Suprapubic skin (tissue), 4 donors: ENCODE measurements around the gene STATH. TPM values are rescaled to one million over a fixed set of nuclear protein-coding genes. Genes with fewer than 3 reads are reported as not detected.
"Not testable (repeated sequence)": the region's sequence is repeated elsewhere in the genome, so short reads cannot be mapped to it uniquely, and the experiment has no call there.

Experiments used
- DNase-seq, 2 donors: peaks; one replicate each; pipeline ENCODE4 v3.0.0-alpha.2; 2019; ENCODE audit warnings: low spot score in 2 of 2
- H3K27ac ChIP-seq: fragments of 200-600 bp; sonication (generic); one replicate; pipeline ENCODE4 v1.5.1; 2019
- H3K27me3 ChIP-seq: fragments of 200-600 bp; sonication (generic); one replicate; pipeline ENCODE4 v1.5.1; 2019
- H3K36me3 ChIP-seq: fragments of 200-600 bp; sonication (generic); one replicate; pipeline ENCODE4 v1.5.1; 2019
- H3K4me1 ChIP-seq: fragments of 200-600 bp; sonication (generic); one replicate; pipeline ENCODE4 v1.5.1; 2019
- H3K4me3 ChIP-seq: fragments of 200-600 bp; sonication (generic); one replicate; pipeline ENCODE4 v1.5.1; 2019; ENCODE audit warnings: mild to moderate bottlenecking
- H3K9me3 ChIP-seq: fragments of 200-600 bp; sonication (generic); one replicate; pipeline ENCODE4 v1.5.1; 2019
- EP300 ChIP-seq: sonication (generic); formaldehyde crosslinking; IDR thresholded peaks from one replicate; pipeline ENCODE4 v1.6.1; 2017; ENCODE audit warnings: antibody characterized with exemption
- POLR2A ChIP-seq, 2 donors: fragments of 450-650 bp; IDR thresholded peaks; one replicate each; pipeline ENCODE4 v1.6.1; 2017; ENCODE audit warnings: antibody characterized with exemption in 2 of 2, mild to moderate bottlenecking in 2 of 2, moderate library complexity in 2 of 2
- POLR2AphosphoS5 ChIP-seq, 3 donors: sonication (generic); formaldehyde crosslinking; IDR thresholded peaks; one replicate each; pipeline ENCODE4 v1.6.1; 2017; ENCODE audit warnings: antibody characterized with exemption in 3 of 3
- WGBS: methylation state at CpG from one replicate; pipeline ENCODE4 v1.1.5; 2018; 5-methylcytosine and 5-hydroxymethylcytosine counted together
- total RNA-seq, 4 donors: library from RNA; depleted of rRNA; stranded (reverse); fragments of >200 nt; gene quantifications; one replicate each; pipeline ENCODE4 v1.1.0, GENCODE V29; 2016
- TF ChIP-seq, protein P1 (sequence below), 2 donors: fragments of 200-600 bp in 1 of 2; fragments of 450-650 bp in 1 of 2; sonication (generic) in 1 of 2; IDR thresholded peaks; one replicate each; pipeline ENCODE4 v1.5.1; 2016 to 2019; ENCODE audit warnings: antibody characterized with exemption in 2 of 2, mild to moderate bottlenecking in 1 of 2, moderate library complexity in 1 of 2

The STATH gene
- total RNA-seq, 4 donors from 2014 or later, result not detected

DNA sequence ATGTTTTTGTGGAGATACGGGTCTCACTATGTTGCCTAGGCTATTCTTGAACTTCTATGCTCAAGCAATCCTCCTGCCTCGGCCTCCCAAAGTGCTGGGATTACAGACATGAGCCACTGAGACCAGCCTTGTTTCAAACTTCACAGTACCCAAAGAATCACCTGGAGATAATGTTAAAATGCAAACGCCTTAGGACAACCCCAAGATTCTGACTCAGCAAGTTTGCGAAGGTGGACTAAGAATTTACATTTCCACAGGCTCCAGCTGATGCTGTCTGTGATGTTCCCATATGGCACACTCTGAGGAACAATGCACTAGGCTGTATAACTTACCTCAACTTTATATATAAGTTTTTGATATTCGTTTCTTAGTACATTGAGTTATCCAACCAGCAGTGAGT lies 984 bp upstream of the STATH start:
- no peaks in the 10 kb centered on the region for H3K36me3 ChIP-seq
- no peak for DNase-seq
- TF ChIP-seq POLR2AphosphoS5 (IDR thresholded peaks at IDR 0.05) (no peak), EP300 (no peak), POLR2A (IDR thresholded peaks at IDR 0.05) (no peak)
- TF ChIP-seq, protein P1, sequence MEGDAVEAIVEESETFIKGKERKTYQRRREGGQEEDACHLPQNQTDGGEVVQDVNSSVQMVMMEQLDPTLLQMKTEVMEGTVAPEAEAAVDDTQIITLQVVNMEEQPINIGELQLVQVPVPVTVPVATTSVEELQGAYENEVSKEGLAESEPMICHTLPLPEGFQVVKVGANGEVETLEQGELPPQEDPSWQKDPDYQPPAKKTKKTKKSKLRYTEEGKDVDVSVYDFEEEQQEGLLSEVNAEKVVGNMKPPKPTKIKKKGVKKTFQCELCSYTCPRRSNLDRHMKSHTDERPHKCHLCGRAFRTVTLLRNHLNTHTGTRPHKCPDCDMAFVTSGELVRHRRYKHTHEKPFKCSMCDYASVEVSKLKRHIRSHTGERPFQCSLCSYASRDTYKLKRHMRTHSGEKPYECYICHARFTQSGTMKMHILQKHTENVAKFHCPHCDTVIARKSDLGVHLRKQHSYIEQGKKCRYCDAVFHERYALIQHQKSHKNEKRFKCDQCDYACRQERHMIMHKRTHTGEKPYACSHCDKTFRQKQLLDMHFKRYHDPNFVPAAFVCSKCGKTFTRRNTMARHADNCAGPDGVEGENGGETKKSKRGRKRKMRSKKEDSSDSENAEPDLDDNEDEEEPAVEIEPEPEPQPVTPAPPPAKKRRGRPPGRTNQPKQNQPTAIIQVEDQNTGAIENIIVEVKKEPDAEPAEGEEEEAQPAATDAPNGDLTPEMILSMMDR (IDR thresholded peaks at IDR 0.05), result no peak
- H3K4me1 ChIP-seq, result no peaks in the 10 kb centered on the region
- H3K9me3 ChIP-seq, result no peaks in the 10 kb centered on the region
- H3K4me3 ChIP-seq, result no peak overlapping the region
- no peak overlapping the region for H3K27ac ChIP-seq
- 79% methylated on average over 5 of the region's 5 CpGs for WGBS
- H3K27me3 ChIP-seq, result no peaks in the 10 kb centered on the region

DNA sequence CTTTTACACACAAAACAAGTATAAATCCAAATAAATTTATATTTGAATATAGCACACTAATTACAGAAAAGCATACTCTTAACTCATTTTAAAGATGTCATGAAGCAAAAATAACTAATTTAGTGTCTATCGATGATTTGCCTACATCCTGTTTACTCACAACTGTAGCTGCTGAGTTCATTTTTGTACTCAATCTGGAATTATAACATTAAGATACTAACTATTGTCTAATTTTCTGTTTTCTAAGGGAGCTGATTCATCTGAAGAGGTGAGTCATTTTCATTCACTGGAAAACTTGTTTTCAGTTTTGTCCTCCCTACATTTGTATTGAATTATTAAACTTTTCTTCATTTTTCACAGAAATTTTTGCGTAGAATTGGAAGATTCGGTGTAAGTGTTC lies 3.7 kb downstream of the STATH start:
- 69% methylated on average over 3 of the region's 3 CpGs for WGBS
- no peak overlapping the region for H3K4me3 ChIP-seq
- H3K27ac ChIP-seq, result no peak overlapping the region
- no peaks in the 10 kb centered on the region for H3K36me3 ChIP-seq
- no peaks in the 10 kb centered on the region for H3K4me1 ChIP-seq
- H3K9me3 ChIP-seq, result no peaks in the 10 kb centered on the region
- no peak for DNase-seq
- no peaks in the 10 kb centered on the region for H3K27me3 ChIP-seq
- TF ChIP-seq EP300, result no peak
- no peak for TF ChIP-seq POLR2A (IDR thresholded peaks at IDR 0.05)
- TF ChIP-seq, protein P1 (IDR thresholded peaks at IDR 0.05), result no peak
- no peak for TF ChIP-seq POLR2AphosphoS5 (IDR thresholded peaks at IDR 0.05)

DNA sequence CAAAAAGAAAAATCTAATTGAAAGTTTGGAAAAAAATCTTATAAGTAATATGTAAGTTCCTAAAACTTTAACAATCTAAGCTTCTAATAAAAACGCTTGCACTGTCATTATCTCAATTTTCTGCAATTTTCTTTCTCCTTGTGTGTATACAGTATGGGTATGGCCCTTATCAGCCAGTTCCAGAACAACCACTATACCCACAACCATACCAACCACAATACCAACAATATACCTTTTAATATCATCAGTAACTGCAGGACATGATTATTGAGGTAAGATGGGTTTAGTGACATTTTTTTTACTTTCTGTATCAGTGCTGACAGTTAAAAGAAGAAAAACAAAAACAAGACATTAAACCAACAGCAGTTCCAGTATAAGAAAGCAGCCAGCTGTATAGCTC lies 4.9 kb downstream of the STATH start:
- Histone ChIP-seq H3K4me3 (no peak overlapping the region), H3K4me1 (no peaks in the 10 kb centered on the region), H3K9me3 (no peaks in the 10 kb centered on the region), H3K36me3 (no peaks in the 10 kb centered on the region), H3K27me3 (no peaks in the 10 kb centered on the region), H3K27ac (no peak overlapping the region)
- 83% methylated on average over 1 of the region's 1 CpG for WGBS
- TF ChIP-seq, protein P1 (IDR thresholded peaks at IDR 0.05), result no peak
- TF ChIP-seq POLR2AphosphoS5 (IDR thresholded peaks at IDR 0.05), result no peak
- TF ChIP-seq EP300, result no peak
- no peak for TF ChIP-seq POLR2A (IDR thresholded peaks at IDR 0.05)
- DNase-seq, result no peak

DNA sequence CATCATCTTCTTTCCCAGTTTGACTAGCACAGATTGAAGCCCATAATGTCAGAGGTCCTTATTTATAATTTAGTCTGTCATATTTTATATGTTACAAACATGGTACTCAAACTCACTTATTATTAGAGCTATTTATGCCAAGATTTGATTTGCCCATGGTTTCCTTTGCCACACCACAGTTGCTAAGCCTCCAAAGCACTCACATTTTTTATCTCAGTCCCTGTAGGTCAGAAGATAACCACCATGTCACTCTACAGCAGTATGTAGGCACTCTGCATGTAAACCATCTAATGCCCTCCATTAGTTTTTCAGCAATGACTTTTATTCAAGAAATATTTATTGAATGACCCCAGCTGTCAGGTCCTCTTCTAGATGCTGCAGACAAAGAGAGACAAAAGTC lies 6.7 kb downstream of the STATH start:
- DNase-seq, result no peak
- no peak overlapping the region for H3K27ac ChIP-seq
- H3K36me3 ChIP-seq, result no peaks in the 10 kb centered on the region
- no peaks in the 10 kb centered on the region for H3K4me1 ChIP-seq
- no peak overlapping the region for H3K4me3 ChIP-seq
- H3K27me3 ChIP-seq, result no peaks in the 10 kb centered on the region
- H3K9me3 ChIP-seq, result no peaks in the 10 kb centered on the region
- TF ChIP-seq, protein P1 (IDR thresholded peaks at IDR 0.05), result no peak
- TF ChIP-seq POLR2AphosphoS5 (IDR thresholded peaks at IDR 0.05) (no peak), EP300 (no peak), POLR2A (IDR thresholded peaks at IDR 0.05) (no peak)

DNA sequence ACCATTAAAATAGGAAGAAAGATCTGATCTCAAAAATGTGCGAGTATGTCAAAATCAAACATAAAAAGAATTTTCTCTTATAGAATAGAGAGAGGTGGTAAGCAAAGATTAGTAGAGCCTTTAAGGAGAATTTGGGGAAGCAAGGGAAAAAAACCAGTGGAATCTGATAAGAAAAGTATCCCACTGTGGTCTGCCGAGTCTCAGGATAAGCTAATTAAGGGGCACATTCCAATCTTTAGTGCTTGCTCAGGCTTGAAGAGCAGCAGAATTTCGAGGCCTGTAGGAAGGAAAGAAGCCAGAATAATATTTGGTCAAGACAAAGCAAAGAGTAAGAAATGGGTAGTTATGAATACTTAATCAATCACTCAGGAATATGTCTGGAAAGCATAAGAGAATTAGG lies 13.0 kb downstream of the STATH start:
- Histone ChIP-seq H3K27me3 (no peaks in the 10 kb centered on the region), H3K27ac (no peak overlapping the region), H3K9me3 (no peaks in the 10 kb centered on the region), H3K36me3 (no peaks in the 10 kb centered on the region), H3K4me3 (no peak overlapping the region), H3K4me1 (no peaks in the 10 kb centered on the region)
- 63% methylated on average over 3 of the region's 3 CpGs for WGBS
- TF ChIP-seq EP300, result no peak
- TF ChIP-seq, protein P1 (IDR thresholded peaks at IDR 0.05), result no peak
- no peak for TF ChIP-seq POLR2AphosphoS5 (IDR thresholded peaks at IDR 0.05)
- no peak for TF ChIP-seq POLR2A (IDR thresholded peaks at IDR 0.05)
- DNase-seq, result no peak

DNA sequence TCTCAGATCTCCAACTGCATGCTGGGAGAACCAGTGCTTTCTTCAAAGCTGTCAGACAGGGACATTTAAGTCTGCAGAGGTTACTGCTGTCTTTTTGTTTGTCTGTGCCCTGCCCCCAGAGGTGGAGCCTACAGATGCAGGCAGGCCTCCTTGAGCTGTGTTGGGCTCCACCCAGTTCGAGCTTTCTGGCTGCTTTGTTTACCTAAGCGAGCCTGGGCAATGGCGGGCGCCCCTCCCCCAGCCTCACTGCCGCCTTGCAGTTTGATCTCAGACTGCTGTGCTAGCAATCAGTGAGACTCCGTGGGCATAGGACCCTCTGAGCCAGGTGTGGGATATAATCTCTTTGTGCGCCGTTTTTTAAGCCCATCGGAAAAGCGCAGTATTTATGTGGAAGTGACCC lies 23.2 kb downstream of the STATH start:
- WGBS, result 73% methylated on average over 7 of the region's 10 CpGs
- not testable (repeated sequence) for H3K4me3 ChIP-seq, H3K27me3 ChIP-seq, H3K9me3 ChIP-seq, H3K4me1 ChIP-seq, H3K36me3 ChIP-seq, DNase-seq, H3K27ac ChIP-seq
